ENCODE results near the gene FEM1A. TPM values are rescaled to one million over a fixed set of nuclear protein-coding genes. Genes with fewer than 3 reads are reported as not detected.
A peak's percentile ranks its signal among the peaks of the same experiment; 100 is the strongest.
"Not testable (repeated sequence)": the region's sequence is repeated elsewhere in the genome, so short reads cannot be mapped to it uniquely, and the experiment has no call there.

The FEM1A gene
- total RNA-seq, 1 experiment from 2014 or later: 17.7 TPM

DNA sequence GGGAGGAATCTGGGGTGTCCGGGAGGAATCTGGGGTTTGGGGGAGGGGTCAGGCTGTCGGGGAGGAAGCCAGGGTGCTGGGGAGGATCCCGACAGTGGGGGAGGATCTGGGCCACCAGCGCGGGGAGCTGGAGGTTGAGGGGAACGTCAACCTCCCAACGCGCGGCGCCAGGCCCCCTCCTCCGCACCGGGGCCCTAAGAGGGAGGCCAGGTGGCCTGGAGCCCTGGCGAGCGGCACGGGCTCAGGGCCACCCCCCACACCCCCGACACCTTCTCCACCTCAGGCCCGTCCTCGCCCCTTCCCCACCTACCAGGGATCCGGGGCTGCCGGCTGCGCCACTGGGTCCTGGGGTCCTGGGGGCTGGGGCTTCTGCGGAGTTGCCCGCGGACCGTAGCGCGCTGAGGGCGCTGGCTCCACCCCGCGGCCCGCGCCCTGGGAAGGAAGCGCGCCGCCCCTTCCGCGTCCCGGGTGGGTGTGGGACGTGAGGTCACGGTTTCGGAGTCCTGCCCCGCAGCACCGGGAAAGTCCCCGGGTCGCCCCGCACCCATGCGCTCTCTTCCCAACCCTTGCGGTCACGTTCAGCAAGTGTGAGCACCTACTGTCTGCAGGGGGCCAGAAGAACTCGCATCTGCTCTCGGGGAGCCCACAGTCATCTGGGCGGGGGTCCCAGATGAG, 39.9 kb downstream of the FEM1A start, which contains the start of gene TICAM1:
Gene TICAM1 (minus strand): TSS at position 409 of the 675 bp plus-strand sequence. CDS start 13,335 bp downstream, outside the sequence.
- RAD21 ChIA-PET (ENCODE audit: low non-redundant PET in 1 of 2, low total read pairs in 2 of 2, uncharacterized antibody in 2 of 2, unreplicated experiment in 2 of 2): interaction anchor here in 1 of 2 experiments (0.7 to 1.2 kb wide), 2 partner anchors 8 to 19 kb away, joined by 5 to 6 read pairs; no protein-coding TSS in a partner anchor
- BruUV-seq (replicated peaks): no TSS peak
- no peaks in the 10 kb centered on the region for H3K9me3 ChIP-seq (ENCODE audit: control insufficient read depth in 1 of 2, insufficient read depth in 1 of 2, low read depth in 1 of 2, low read length in 2 of 2)
- peaks cover 56% of the 10 kb centered on the region for H3K79me2 ChIP-seq (ENCODE audit: insufficient read depth, low read length)
- H3K4me2 ChIP-seq (ENCODE audit: low read length): peak within 1 kb of the TSS; percentile 99
- intact Hi-C loops (cut with micrococcal nuclease): no loop called here
- H2AFZ ChIP-seq (ENCODE audit: low read depth, low read length, poor library complexity, severe bottlenecking): peak within 1 kb of the TSS; percentile 86
- H4K20me1 ChIP-seq (ENCODE audit: insufficient read depth): no peaks in the 10 kb centered on the region
- H3K9ac ChIP-seq (ENCODE audit: low read length): peak within 1 kb of the TSS; percentile 96
- POLR2A ChIA-PET: interaction anchor here (0.5 kb wide), 1 partner anchor 739 kb away, joined by 3 read pairs; no protein-coding TSS in a partner anchor
- no peaks in the 10 kb centered on the region for H3K27me3 ChIP-seq (ENCODE audit: insufficient read depth, low read length)
- no peak for DNase-seq (ENCODE audit: low read depth, low spot score)
- peaks cover 9 to 26% of the 10 kb centered on the region in 2 experiments; a peak in 3 of 4 replicates for H3K4me1 ChIP-seq (ENCODE audit: control insufficient read depth in 1 of 2, insufficient read depth in 2 of 2, low read length in 2 of 2)
- peak; percentile 86 for ATAC-seq
- no peaks in the 10 kb centered on the region for H3K9me2 ChIP-seq (ENCODE audit: insufficient read depth)
- TF ChIP-seq YY1 (IDR thresholded peaks at IDR 0.05; ENCODE audit: extremely low read depth, insufficient replicate concordance, low read depth, low read length): no peak
- TF ChIP-seq ZFX (IDR thresholded peaks at IDR 0.05): peak; percentile 69; the same call in 1 of the 2 replicates
- TF ChIP-seq, protein P1, sequence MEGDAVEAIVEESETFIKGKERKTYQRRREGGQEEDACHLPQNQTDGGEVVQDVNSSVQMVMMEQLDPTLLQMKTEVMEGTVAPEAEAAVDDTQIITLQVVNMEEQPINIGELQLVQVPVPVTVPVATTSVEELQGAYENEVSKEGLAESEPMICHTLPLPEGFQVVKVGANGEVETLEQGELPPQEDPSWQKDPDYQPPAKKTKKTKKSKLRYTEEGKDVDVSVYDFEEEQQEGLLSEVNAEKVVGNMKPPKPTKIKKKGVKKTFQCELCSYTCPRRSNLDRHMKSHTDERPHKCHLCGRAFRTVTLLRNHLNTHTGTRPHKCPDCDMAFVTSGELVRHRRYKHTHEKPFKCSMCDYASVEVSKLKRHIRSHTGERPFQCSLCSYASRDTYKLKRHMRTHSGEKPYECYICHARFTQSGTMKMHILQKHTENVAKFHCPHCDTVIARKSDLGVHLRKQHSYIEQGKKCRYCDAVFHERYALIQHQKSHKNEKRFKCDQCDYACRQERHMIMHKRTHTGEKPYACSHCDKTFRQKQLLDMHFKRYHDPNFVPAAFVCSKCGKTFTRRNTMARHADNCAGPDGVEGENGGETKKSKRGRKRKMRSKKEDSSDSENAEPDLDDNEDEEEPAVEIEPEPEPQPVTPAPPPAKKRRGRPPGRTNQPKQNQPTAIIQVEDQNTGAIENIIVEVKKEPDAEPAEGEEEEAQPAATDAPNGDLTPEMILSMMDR (IDR thresholded peaks at IDR 0.05 in 2 of 3, conservative IDR thresholded peaks at IDR 0.05 in 1 of 3; ENCODE audit: borderline replicate concordance in 1 of 3, insufficient read depth in 1 of 3, low read depth in 2 of 3, low read length in 2 of 3): 0 out of 6 replicates have a peak, but pooled peaks of 1 of the 3 experiments have one; percentile 9
- TF ChIP-seq, protein P2, sequence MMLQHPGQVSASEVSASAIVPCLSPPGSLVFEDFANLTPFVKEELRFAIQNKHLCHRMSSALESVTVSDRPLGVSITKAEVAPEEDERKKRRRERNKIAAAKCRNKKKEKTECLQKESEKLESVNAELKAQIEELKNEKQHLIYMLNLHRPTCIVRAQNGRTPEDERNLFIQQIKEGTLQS (IDR thresholded peaks at IDR 0.05): no peak
- peak; percentile 83 for TF ChIP-seq POLR2AphosphoS5 (IDR thresholded peaks at IDR 0.05; ENCODE audit: low read depth, low read length)
- H3K27ac ChIP-seq (ENCODE audit: low read depth, low read length): peak within 1 kb of the TSS; percentile 80
- peak within 1 kb of the TSS; percentile 93 to 94 for H3K4me3 ChIP-seq (replicated peaks in 1 of 2; ENCODE audit: low read depth in 1 of 2, low read length in 2 of 2)
- H3K36me3 ChIP-seq (ENCODE audit: control insufficient read depth in 1 of 2, insufficient read depth in 2 of 2, low read length in 2 of 2): no peaks in the 10 kb centered on the region
- CTCF ChIA-PET: no interaction called here

DNA sequence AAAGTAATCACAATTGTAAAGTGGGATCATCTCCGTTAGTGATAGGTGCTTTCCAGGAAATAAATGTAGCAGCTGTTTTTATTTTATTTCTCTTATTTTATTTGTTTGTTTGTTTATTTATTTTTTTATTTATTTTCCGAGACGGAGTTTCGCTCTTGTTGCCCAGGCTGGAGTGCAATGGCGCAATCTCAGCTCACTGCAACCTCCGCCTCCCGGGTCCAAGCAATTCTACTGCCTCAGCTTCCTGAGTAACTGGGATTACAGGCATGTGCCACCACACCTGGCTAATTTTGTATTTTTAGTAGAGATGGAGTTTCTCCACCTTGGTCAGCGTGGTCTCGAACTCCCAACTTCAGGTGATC, 40.4 kb downstream of the FEM1A start:
- H3K9me3 ChIP-seq (ENCODE audit: control insufficient read depth in 1 of 2, insufficient read depth in 1 of 2, low read depth in 1 of 2, low read length in 2 of 2); ATAC-seq; H3K27me3 ChIP-seq (ENCODE audit: insufficient read depth, low read length); CTCF ChIA-PET; intact Hi-C loops (cut with micrococcal nuclease); H3K36me3 ChIP-seq (ENCODE audit: control insufficient read depth in 1 of 2, insufficient read depth in 2 of 2, low read length in 2 of 2); POLR2A ChIA-PET; H3K9me2 ChIP-seq (ENCODE audit: insufficient read depth); H4K20me1 ChIP-seq (ENCODE audit: insufficient read depth); DNase-seq (ENCODE audit: low read depth, low spot score): not testable (repeated sequence)
- Histone ChIP-seq H3K27ac (ENCODE audit: low read depth, low read length) (peak overlapping the region; percentile 80), H3K79me2 (ENCODE audit: insufficient read depth, low read length) (peaks cover 51% of the 10 kb centered on the region), H3K4me2 (ENCODE audit: low read length) (peak overlapping the region; percentile 99), H3K4me3 (replicated peaks in 1 of 2; ENCODE audit: low read depth in 1 of 2, low read length in 2 of 2) (peak overlapping the region; percentile 93 to 94), H3K9ac (ENCODE audit: low read length) (peak overlapping the region; percentile 96), H3K4me1 (ENCODE audit: control insufficient read depth in 1 of 2, insufficient read depth in 2 of 2, low read length in 2 of 2) (peaks cover 9 to 26% of the 10 kb centered on the region in 2 experiments; a peak in 3 of 4 replicates), H2AFZ (ENCODE audit: low read depth, low read length, poor library complexity, severe bottlenecking) (peak overlapping the region; percentile 86)
- RAD21 ChIA-PET (ENCODE audit: low non-redundant PET in 1 of 2, low total read pairs in 2 of 2, uncharacterized antibody in 2 of 2, unreplicated experiment in 2 of 2): interaction anchor here in 1 of 2 experiments (1.2 kb wide), 1 partner anchor 19 kb away, joined by 5 read pairs; no protein-coding TSS in a partner anchor
- BruUV-seq (replicated peaks): TSS peak; percentile 97
